ENCODE results near the gene RGS3.

The RGS3 gene

GRCh38 chr9:113588936-113589335, 125.4 kb downstream of the RGS3 start:
- no peak overlapping the region for H3K4me3 ChIP-seq (ENCODE audit: low read depth, low read length)
- TF ChIP-seq CTCF (conservative IDR thresholded peaks at IDR 0.05; ENCODE audit: low read depth, low read length), result no peak
- no peak for DNase-seq (ENCODE audit: low read depth)

GRCh38 chr9:113589407-113589806, 125.9 kb downstream of the RGS3 start:
- DNase-seq (ENCODE audit: low read depth), result no peak
- H3K4me3 ChIP-seq (ENCODE audit: low read depth, low read length), result no peak overlapping the region

GRCh38 chr9:113589890-113590289, 126.4 kb downstream of the RGS3 start:
- peak; percentile 79 for DNase-seq (ENCODE audit: low read depth)
- peak; percentile 90 for TF ChIP-seq CTCF (conservative IDR thresholded peaks at IDR 0.05; ENCODE audit: low read depth, low read length)
- H3K4me3 ChIP-seq (ENCODE audit: low read depth, low read length), result no peak overlapping the region

More at GRCh38 chr9:113589407-113589806, 125.9 kb downstream of the RGS3 start:
- TF ChIP-seq CTCF (conservative IDR thresholded peaks at IDR 0.05; ENCODE audit: low read depth, low read length), result no peak

GRCh38 chr9:113590389-113590788, 126.9 kb downstream of the RGS3 start:
- no peak for DNase-seq (ENCODE audit: low read depth)
- no peak for TF ChIP-seq CTCF (conservative IDR thresholded peaks at IDR 0.05; ENCODE audit: low read depth, low read length)
- no peak overlapping the region for H3K4me3 ChIP-seq (ENCODE audit: low read depth, low read length)

GRCh38 chr9:113590991-113591898, 127.7 kb downstream of the RGS3 start:
- H3K4me3 ChIP-seq (ENCODE audit: low read depth, low read length), result no peak overlapping the region
- peak; percentile 96 for TF ChIP-seq CTCF (conservative IDR thresholded peaks at IDR 0.05; ENCODE audit: low read depth, low read length)
- DNase-seq (ENCODE audit: low read depth), result peak; percentile 83

GRCh38 chr9:113591899-113592625, 128.5 kb downstream of the RGS3 start:
- DNase-seq (ENCODE audit: low read depth), result no peak
- no peak for TF ChIP-seq CTCF (conservative IDR thresholded peaks at IDR 0.05; ENCODE audit: low read depth, low read length)
- H3K4me3 ChIP-seq (ENCODE audit: low read depth, low read length), result no peak overlapping the region

Measured in choroid plexus epithelial cell (primary cell).